Tibial nerve (tissue), 4 donors: ENCODE data around the gene RAPGEF3. TPM values are rescaled to one million over a fixed set of nuclear protein-coding genes. Genes with fewer than 3 reads are reported as not detected.

Experiments used
- DNase-seq, 2 donors: peaks; one replicate each; pipeline ENCODE4 v3.0.0-alpha.2; 2019; ENCODE audit warnings: low spot score in 2 of 2
- H3K27ac ChIP-seq, 4 donors: fragments of 200-600 bp; sonication (generic) in 3 of 4; one replicate each; pipeline ENCODE4 v1.5.1; 2017 to 2019; ENCODE audit warnings: mild to moderate bottlenecking in 1 of 4
- H3K27me3 ChIP-seq, 2 donors: fragments of 200-600 bp; sonication (generic) in 1 of 2; one replicate each; pipeline versions ENCODE4 v1.5.1 to v1.6.0; 2017 to 2019
- H3K36me3 ChIP-seq, 3 donors: fragments of 200-600 bp; sonication (generic); one replicate each; pipeline ENCODE4 v1.5.1; 2018 to 2019
- H3K4me1 ChIP-seq, 4 donors: fragments of 200-600 bp; sonication (generic) in 3 of 4; one replicate each; pipeline ENCODE4 v1.5.1; 2017 to 2019
- H3K4me3 ChIP-seq, 4 donors: fragments of 200-600 bp; sonication (generic) in 3 of 4; one replicate each; pipeline ENCODE4 v1.5.1; 2017 to 2019; ENCODE audit warnings: mild to moderate bottlenecking in 1 of 4, moderate library complexity in 1 of 4
- H3K9me3 ChIP-seq, 4 donors: fragments of 200-600 bp; sonication (generic) in 3 of 4; one replicate each; pipeline ENCODE4 v1.5.1; 2017 to 2019
- CTCF ChIP-seq, 5 experiments: fragments of 200-600 bp in 3 of 5; fragments of 450-650 bp in 2 of 5; sonication (generic) in 3 of 5; IDR thresholded peaks; one replicate each; pipeline ENCODE4 v1.5.1; 2016 to 2019; ENCODE audit warnings: antibody characterized with exemption in 5 of 5, mild to moderate bottlenecking in 3 of 5, moderate library complexity in 2 of 5
- EP300 ChIP-seq, 2 donors: sonication (generic); formaldehyde crosslinking; IDR thresholded peaks; one replicate each; pipeline ENCODE4 v1.6.1; 2017; ENCODE audit warnings: antibody characterized with exemption in 2 of 2, mild to moderate bottlenecking in 1 of 2
- POLR2A ChIP-seq, 2 donors: fragments of 450-650 bp; IDR thresholded peaks; one replicate each; pipeline ENCODE4 v1.6.1; 2017; ENCODE audit warnings: antibody characterized with exemption in 2 of 2, mild to moderate bottlenecking in 2 of 2, moderate library complexity in 2 of 2
- WGBS, 2 donors: methylation state at CpG; one replicate each; pipeline ENCODE4 v1.1.5; 2018; 5-methylcytosine and 5-hydroxymethylcytosine counted together
- total RNA-seq, 4 donors: library from RNA; depleted of rRNA; stranded (reverse); fragments of >200 nt; gene quantifications; one replicate each; pipeline ENCODE4 v1.1.0, GENCODE V29; 2016

The RAPGEF3 gene, protein sequence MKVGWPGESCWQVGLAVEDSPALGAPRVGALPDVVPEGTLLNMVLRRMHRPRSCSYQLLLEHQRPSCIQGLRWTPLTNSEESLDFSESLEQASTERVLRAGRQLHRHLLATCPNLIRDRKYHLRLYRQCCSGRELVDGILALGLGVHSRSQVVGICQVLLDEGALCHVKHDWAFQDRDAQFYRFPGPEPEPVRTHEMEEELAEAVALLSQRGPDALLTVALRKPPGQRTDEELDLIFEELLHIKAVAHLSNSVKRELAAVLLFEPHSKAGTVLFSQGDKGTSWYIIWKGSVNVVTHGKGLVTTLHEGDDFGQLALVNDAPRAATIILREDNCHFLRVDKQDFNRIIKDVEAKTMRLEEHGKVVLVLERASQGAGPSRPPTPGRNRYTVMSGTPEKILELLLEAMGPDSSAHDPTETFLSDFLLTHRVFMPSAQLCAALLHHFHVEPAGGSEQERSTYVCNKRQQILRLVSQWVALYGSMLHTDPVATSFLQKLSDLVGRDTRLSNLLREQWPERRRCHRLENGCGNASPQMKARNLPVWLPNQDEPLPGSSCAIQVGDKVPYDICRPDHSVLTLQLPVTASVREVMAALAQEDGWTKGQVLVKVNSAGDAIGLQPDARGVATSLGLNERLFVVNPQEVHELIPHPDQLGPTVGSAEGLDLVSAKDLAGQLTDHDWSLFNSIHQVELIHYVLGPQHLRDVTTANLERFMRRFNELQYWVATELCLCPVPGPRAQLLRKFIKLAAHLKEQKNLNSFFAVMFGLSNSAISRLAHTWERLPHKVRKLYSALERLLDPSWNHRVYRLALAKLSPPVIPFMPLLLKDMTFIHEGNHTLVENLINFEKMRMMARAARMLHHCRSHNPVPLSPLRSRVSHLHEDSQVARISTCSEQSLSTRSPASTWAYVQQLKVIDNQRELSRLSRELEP
- 100 to 1,000 TPM in 1 of 4 donors, 10 to 100 TPM in 3; 47.3 to 109 (median 83.6) TPM for total RNA-seq

DNA sequence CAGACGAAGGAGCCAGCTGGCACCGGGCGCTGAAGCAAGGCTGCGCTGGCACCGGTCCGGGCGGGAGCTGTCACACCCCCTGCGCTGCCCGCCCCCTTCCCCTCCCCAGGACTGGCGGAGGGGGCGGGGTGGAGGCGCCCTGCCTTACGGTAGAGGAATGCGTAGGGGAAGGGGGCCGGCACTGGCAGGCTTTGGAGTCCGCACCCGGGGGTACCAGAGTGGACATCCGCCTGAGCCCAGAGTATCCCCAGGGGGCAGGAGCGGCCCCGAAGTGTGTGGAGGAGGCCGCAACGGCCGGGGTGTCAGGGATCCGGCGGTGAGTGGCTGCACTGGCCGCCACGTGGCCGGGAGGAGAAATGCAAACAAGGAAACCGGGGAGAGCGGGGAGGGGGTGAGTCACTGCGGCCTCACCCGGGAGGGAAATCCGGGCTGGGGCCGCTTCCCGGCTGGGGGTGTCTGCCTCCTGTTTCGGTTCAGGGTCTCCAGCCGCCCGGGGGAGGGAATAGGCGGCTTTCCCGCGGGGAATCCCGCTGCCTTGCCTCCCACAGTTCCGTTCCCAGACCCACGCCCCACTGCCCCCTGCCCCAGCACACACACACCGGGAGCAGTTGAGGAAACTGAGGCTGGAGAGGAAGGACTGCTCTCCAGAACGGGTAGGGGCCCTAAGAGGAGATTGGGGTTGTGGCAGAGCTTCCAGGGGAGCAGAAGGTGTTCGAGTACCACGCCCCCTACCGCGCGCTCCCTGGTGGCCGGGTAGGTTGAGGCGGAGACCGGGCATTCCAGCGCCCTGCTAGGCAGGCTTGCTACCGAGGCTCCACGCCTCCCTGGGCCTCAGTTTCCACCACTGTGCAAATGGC lies at the start of gene RAPGEF3:
TSS of gene RAPGEF3 (minus strand) at position 47 of the 857 bp plus-strand sequence. CDS start 324 bp downstream, outside the sequence.
- Histone ChIP-seq H3K4me1 (peaks cover 0 to 47% (median 24%) of the 10 kb centered on the region in 4 donors), H3K27ac (peak within 1 kb of the TSS in 3 of 4 donors; percentile 67 to 81 (median 76)), H3K36me3 (no peaks in the 10 kb centered on the region), H3K4me3 (peak within 1 kb of the TSS; percentile 41 to 74 (median 70)), H3K27me3 (no peaks in the 10 kb centered on the region), H3K9me3 (no peaks in the 10 kb centered on the region)
- 2 to 3% methylated on average over 39 to 56 of the region's 57 CpGs for WGBS, 2 donors
- TF ChIP-seq CTCF (IDR thresholded peaks at IDR 0.05) (peak; percentile 47 to 90 (median 67)), EP300 (IDR thresholded peaks at IDR 0.05) (peak in 1 of 2 donors; percentile 66), POLR2A (IDR thresholded peaks at IDR 0.05) (peak in 1 of 2 donors; percentile 30)
- DNase-seq, result peak; percentile 67 to 73

- H3K4me1 ChIP-seq, result peaks cover 10 to 100% (median 93%) of the 10 kb centered on the region in 4 donors
- no peak for DNase-seq
- no peak overlapping the region for H3K4me3 ChIP-seq
Observed at GRCh38 chr12:47808050-47808449, 49.4 kb upstream of the RAPGEF3 start.

DNA sequence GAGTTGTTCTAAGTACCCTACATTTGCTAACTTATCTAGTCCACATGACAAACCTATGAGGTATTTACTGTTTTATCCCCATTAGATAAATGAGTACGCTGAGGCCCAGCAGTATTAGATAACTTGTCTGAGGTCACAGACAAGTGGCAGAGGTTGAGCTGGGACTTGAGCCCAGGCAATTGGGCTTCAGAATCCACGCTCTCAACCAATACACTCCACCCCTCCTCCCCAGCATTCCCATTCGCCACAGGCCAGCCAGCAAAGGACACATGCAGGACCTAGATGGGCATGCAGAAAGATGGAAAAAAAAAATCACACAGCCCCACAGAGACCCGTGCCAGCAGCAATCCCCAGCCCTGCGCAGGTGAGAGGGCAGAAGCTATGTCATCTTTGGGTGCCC lies 48.7 kb upstream of the RAPGEF3 start:
- Histone ChIP-seq H3K4me3 (no peak overlapping the region), H3K36me3 (peaks cover 0 to 4% (median 0%) of the 10 kb centered on the region in 3 donors), H3K4me1 (peaks cover 10 to 100% (median 95%) of the 10 kb centered on the region in 4 donors), H3K27me3 (no peaks in the 10 kb centered on the region), H3K27ac (peak overlapping the region; percentile 13 to 99 (median 97)), H3K9me3 (no peaks in the 10 kb centered on the region)
- 41 to 53% methylated on average over 5 of the region's 5 CpGs for WGBS, 2 donors
- TF ChIP-seq CTCF (IDR thresholded peaks at IDR 0.05), result no peak
- no peak for TF ChIP-seq EP300 (IDR thresholded peaks at IDR 0.05)
- no peak for DNase-seq

More at GRCh38 chr12:47808050-47808449, 49.4 kb upstream of the RAPGEF3 start:
- Histone ChIP-seq H3K36me3 (peaks cover 0 to 4% (median 0%) of the 10 kb centered on the region in 3 donors), H3K27ac (peak overlapping the region; percentile 7 to 99 (median 97)), H3K27me3 (no peaks in the 10 kb centered on the region), H3K9me3 (no peaks in the 10 kb centered on the region)
- 23 to 25% methylated on average over 5 to 8 of the region's 9 CpGs for WGBS, 2 donors
- peak in 1 of 2 donors; percentile 21 for TF ChIP-seq EP300 (IDR thresholded peaks at IDR 0.05)
- TF ChIP-seq CTCF (IDR thresholded peaks at IDR 0.05), result no peak

GRCh38 chr12:47805417-47805816 lies 46.7 kb upstream of the RAPGEF3 start:
- Histone ChIP-seq H3K27ac (peak overlapping the region; percentile 23 to 98 (median 42)), H3K27me3 (no peaks in the 10 kb centered on the region), H3K4me3 (no peak overlapping the region), H3K9me3 (no peaks in the 10 kb centered on the region), H3K4me1 (peaks cover 7 to 100% (median 95%) of the 10 kb centered on the region in 4 donors), H3K36me3 (peaks cover 0 to 4% (median 0%) of the 10 kb centered on the region in 3 donors)
- no peak for DNase-seq
- TF ChIP-seq EP300 (IDR thresholded peaks at IDR 0.05) (no peak), CTCF (IDR thresholded peaks at IDR 0.05) (no peak), POLR2A (IDR thresholded peaks at IDR 0.05) (no peak)
- 22 to 40% methylated on average over 2 of the region's 2 CpGs for WGBS, 2 donors
